Stomach (tissue), 4 donors: Measurements from ENCODE around the gene NOM1.

ENCODE experiments used
- CTCF ChIP-seq, 7 experiments: fragments of 450-650 bp in 4 of 7; fragments of 200-600 bp in 3 of 7; sonication (generic) in 3 of 7; IDR thresholded peaks; one replicate each; pipeline ENCODE4 v1.5.1; 2016 to 2019; ENCODE audit warnings: antibody characterized with exemption in 7 of 7, control low read depth in 2 of 7, mild to moderate bottlenecking in 1 of 7
- POLR2A ChIP-seq, 4 donors: fragments of 450-650 bp; IDR thresholded peaks; one replicate each; pipeline ENCODE4 v1.6.1; 2016; ENCODE audit warnings: antibody characterized with exemption in 4 of 4, control low read depth in 2 of 4, mild to moderate bottlenecking in 1 of 4, moderate library complexity in 1 of 4

- TF ChIP-seq CTCF (IDR thresholded peaks at IDR 0.05) (no peak), POLR2A (IDR thresholded peaks at IDR 0.05) (no peak)
Measured at GRCh38 chr7:157005456-157006204, 56.1 kb downstream of the NOM1 start.
